ENCODE data around the gene ZNF275.
"Not testable (repeated sequence)": the region's sequence is repeated elsewhere in the genome, so short reads cannot be mapped to it uniquely, and the experiment has no call there.

The ZNF275 gene

GRCh38 chrX:153319295-153320046, 14.5 kb upstream of the ZNF275 start:
- no peak for DNase-seq

GRCh38 chrX:153320047-153320443, 13.9 kb upstream of the ZNF275 start:
- DNase-seq: not testable (repeated sequence)

- no peak for DNase-seq
Measured at GRCh38 chrX:153320555-153321184, 13.3 kb upstream of the ZNF275 start.

GRCh38 chrX:153321381-153322124, 12.4 kb upstream of the ZNF275 start, which contains the start of gene PNMA6F:
Gene PNMA6F (minus strand): TSS chrX:153321767. CDS start chrX:153320674, 1,093 bp downstream.
- no peak for DNase-seq

- no peak for DNase-seq
Measured at GRCh38 chrX:153327561-153327960, 6.4 kb upstream of the ZNF275 start.

- DNase-seq: no peak
Measured at GRCh38 chrX:153333266-153333665, 687 bp upstream of the ZNF275 start.

GRCh38 chrX:153334654-153335295, 822 bp downstream of the ZNF275 start:
- DNase-seq: peak; percentile 2

GRCh38 chrX:153336121-153336894, 2.4 kb downstream of the ZNF275 start:
- no peak for DNase-seq

GRCh38 chrX:153336988-153337387, 3.0 kb downstream of the ZNF275 start:
- no peak for DNase-seq

- DNase-seq: no peak
Measured at GRCh38 chrX:153338836-153339235, 4.9 kb downstream of the ZNF275 start.

GRCh38 chrX:153339662-153340061, 5.7 kb downstream of the ZNF275 start:
- DNase-seq: no peak

- DNase-seq: no peak
Measured at GRCh38 chrX:153340111-153340510, 6.2 kb downstream of the ZNF275 start.

GRCh38 chrX:153342762-153343558, 9.0 kb downstream of the ZNF275 start:
- no peak for DNase-seq

GRCh38 chrX:153343674-153344073, 9.7 kb downstream of the ZNF275 start:
- no peak for DNase-seq

- DNase-seq: no peak
Measured at GRCh38 chrX:153347530-153347929, 13.6 kb downstream of the ZNF275 start.

GRCh38 chrX:153348421-153348820, 14.5 kb downstream of the ZNF275 start:
- no peak for DNase-seq

GRCh38 chrX:153349952-153350351, 16.0 kb downstream of the ZNF275 start:
- DNase-seq: no peak

- no peak for DNase-seq
Measured at GRCh38 chrX:153351981-153352380, 18.0 kb downstream of the ZNF275 start.

- DNase-seq: no peak
Measured at GRCh38 chrX:153352858-153353257, 18.9 kb downstream of the ZNF275 start.

GRCh38 chrX:153353416-153353815, 19.5 kb downstream of the ZNF275 start:
- DNase-seq: no peak

GRCh38 chrX:153357877-153358276, 23.9 kb downstream of the ZNF275 start:
- DNase-seq: no peak

Measured in stimulated activated naive CD4-positive, alpha-beta T cell treated with Interleukin-2 at 50 U/mL for 16 hours (primary cell).